NCI-H2171 treated with DMSO at 0.1 percent for 48 hours (cell line): ENCODE data around the gene DENND2A.
"Not testable (repeated sequence)": the region's sequence is repeated elsewhere in the genome, so short reads cannot be mapped to it uniquely, and the experiment has no call there.

ENCODE experiments used
- DNase-seq: peaks from one replicate; lab custom pipeline; 2025; lab: John Stamatoyannopoulos, UW

DENND2A gene

DNA sequence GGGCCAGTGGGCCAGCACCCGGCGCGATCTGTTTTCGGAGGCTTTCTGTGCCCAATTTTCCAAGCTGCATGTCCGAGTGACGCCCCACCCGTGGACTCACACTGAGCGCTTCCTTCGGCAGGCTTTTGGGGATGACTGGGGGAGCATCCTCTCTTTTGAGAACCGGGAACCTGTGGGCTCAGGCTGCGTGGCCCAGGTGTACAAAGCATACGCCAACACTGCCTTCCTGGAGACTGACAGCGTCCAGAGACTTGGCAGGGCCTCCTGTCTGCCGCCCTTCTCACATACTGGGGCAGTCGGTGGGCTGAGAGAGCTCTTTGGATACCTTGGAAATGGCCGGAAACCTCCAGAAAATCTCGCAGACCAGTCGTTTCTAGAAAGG, 33.2 kb upstream of the DENND2A start:
- no peak for DNase-seq

DNA sequence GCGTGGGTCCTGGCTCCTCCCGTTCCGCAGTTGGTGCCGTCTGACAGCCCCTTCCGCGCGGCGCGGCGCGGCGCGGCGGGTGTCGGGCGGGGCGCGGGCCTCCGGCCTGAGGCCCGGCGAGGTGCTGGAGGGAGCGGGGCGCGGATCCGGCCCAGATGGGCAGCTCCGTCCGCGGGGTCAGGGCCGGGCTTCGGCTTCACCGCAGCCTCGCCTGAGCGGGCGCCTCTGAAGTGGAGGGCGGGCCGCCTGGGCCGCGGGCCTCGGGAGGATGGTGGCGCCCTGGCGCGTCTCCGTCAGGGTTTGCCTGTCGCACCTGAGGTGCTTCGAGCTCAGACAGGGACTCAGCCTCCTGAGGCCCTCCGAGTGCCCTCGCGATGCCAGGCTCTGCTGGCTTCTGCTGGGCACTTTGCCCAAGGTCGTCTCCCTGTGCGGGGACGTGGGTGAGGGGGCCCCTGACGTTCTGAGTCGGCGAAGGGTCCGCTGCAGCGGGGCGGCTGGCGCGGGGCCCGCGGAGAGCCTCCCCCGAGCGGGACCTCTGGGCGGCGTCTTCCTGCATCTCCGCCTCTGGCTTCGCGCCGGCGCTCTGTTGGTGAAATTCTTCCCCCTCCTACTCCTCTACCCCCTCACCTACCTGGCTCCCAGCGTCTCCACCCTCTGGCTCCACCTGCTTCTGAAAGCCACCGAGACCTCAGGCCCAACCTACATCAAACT, 32.6 kb upstream of the DENND2A start:
- peak; percentile 70 for DNase-seq

DNA sequence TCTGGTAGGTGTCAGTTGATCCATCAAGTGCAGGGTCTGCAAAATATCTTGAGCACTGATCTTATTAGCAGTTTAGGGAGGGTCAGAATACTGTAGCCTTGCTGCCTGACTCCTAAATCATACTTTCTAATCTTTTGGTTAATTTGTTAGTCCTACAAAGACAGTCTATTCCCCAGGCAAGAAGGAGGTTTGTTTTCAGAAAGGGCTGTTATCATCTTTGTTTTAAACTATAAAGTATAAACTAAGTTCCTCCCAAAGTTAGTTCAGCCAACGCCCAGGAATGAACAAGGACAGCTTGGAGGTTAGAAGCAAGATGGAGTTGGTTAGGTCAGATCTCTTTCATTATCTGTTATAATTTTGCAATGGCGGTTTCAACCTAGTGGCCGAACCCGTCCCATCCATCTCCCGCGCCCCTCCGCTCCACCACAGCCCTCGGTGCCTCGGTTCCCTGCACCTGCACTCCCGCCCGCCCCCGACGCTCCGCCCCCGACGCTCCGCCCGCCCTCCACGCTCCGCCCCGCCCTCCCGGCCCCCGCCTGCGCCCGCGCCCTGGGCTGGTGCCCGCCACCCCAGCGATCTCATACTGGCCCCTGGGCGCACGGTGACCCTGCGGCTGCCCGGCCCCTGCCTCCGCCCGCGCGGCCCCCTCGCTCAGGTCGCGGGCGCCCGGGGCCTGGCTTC, 31.9 kb upstream of the DENND2A start, which contains the start of gene ADCK2:
Gene ADCK2, plus strand, starts transcription at position 564 of the 681 bp plus-strand sequence. CDS start 386 bp downstream, outside the sequence.
- peak; percentile 59 for DNase-seq

DNA sequence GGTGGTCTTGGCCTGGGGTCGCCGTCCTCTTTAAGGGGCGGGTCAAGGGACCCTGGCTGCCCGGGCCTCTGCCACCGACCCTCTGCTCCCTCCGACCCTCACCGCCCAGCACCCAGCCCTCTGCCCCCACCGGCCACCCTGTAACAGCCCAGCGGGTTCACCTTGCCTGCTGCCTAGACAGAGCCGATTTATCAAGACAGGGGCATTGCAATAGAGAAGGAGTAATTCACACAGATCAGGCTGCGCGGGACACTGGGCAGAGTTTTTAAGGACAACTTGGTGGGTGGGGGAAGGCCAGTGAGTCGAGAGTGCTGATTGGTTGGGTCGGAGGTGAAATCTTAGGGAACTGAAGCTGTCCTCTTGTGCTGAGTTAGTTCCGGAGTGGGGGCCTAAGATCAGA, 31.4 kb upstream of the DENND2A start:
- DNase-seq = no peak

DNA sequence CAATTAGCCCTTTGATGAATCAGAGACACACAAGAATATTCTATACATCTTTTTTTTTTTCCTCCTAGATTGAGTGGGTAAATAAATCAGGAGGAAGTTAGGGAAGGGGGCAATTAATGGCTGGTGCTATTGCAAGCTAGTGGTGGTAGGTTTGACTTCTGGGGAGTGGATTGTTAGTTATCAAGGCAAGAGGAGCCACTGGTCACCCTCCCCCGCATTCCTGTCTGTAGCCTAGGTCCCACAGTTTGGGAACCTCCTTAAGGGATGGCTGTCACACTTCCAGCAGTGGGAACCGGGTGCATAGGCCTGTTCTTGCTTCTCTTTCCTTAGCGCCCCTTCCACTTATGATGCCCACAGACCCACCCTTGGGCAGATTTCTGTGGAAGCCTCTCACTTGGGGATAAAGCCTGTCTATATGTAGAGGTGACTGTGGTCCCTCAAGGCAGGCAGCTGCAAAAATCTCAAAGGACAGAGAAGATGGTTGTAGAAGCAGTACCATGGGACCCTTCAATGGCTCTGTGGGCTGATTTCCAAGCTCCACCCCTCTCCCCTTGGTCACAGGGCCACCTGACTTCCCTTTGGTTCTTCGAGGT, 29.8 kb upstream of the DENND2A start:
- DNase-seq = no peak

DNA sequence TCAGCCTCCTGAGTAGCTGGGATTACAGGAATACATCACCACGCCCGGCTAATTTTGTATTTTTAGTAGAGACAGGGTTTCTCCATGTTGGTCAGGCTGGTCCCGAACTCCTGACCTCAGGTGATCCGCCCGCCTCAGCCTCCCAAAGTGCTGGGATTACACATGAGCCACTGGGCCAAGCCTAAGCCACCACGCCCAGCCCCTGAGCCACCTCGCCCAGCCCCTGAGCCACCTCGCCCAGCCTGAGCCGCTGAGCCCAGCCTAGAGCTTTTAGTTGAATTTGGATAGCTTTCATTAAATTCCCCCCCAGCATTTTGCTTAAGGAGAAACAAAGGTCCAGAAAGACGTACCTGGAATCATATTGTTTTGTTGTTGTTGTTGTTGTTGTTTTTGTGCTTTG, 29.2 kb upstream of the DENND2A start:
- DNase-seq = not testable (repeated sequence)

DNA sequence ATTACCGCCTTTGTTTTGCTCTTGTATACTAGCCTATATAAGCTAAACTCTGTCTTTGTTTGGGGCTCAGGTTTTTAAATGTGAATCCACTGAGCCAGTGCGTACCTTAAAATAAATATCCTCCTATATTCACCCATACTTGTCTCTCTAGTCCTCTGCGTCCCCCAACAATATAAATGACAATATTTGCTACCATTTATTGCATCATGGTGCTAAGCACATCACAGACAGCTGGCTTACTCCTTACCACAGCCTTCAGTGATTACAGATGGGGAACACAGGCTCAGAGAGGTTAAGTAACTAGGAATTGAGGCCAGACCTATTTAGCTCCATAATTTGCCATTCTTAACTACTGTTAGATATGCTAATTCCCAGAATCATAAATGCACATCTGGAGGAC, 28.7 kb upstream of the DENND2A start:
- DNase-seq = no peak

DNA sequence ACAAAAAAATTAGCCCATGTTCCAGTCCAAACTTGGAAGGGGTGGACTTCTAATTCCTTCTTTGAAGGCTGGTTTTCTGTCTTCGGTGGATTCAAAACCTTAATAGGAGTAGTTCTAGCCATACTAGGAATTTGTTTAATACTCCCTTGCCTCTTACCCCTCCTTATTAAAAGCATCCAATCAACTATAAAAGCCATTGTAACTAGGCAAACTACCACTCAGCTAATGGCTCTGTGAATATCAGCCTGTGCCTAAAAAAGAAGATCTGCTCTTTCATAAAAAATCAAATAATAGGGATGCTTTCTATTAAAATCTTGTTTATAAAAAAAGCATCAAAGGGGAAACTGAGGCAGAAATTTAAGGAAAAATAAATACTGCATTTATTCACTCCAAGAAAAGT, 28.0 kb upstream of the DENND2A start:
- no peak for DNase-seq

DNA sequence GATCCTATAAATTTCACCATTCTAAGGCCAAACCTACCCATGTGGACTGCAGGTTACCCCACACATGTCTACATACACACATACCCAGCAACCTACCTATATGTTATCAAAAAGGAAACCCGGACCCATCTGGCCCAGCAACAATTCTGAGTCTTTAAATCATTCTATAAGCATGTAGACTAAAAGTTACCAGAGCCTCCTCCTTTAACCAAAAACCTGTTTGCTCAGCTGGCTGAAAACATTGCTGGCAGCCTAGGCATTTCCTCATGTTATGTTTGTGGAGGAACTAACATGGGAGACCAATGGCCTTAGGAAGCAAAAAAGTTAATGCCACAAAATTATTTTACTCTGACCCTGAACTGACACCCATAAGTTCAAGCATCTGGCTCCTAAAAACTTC, 26.9 kb upstream of the DENND2A start:
- no peak for DNase-seq

DNA sequence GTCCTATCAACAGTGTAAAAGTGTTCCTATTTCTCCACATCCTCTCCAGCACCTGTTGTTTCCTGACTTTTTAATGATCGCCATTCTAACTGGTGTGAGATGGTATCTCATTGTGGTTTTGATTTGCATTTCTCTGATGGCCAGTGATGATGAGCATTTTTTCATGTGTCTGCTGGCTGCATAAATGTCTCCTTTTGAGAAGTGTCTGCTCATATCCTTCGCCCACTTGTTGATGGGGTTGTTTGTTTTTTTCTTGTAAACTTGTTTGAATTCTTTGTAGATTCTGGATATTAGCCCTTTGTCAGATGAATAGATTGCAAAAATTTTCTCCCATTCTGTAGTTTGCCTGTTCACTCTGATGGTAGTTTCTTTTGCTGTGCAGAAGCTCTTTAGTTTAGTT, 22.3 kb upstream of the DENND2A start:
- DNase-seq = not testable (repeated sequence)

DNA sequence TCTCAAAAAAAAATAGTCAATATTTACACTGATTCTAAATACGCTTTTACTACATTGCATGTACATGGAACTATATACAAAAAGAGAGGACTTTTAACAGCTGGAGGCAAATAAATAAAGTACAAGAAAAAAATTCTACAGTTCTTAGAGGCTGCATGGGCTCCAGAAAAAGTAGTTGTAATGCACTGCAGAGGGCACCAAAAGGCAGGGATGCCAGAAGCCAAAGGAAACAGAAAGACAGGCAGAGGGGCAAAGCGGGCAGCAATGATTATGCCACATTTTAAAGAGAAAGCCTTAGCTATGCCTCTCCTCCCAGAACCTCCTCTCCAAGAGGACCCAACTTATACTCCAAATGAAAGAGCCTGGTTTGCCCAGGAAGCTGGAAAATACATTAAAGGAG, 20.5 kb upstream of the DENND2A start:
- peak; percentile 38 for DNase-seq

DNA sequence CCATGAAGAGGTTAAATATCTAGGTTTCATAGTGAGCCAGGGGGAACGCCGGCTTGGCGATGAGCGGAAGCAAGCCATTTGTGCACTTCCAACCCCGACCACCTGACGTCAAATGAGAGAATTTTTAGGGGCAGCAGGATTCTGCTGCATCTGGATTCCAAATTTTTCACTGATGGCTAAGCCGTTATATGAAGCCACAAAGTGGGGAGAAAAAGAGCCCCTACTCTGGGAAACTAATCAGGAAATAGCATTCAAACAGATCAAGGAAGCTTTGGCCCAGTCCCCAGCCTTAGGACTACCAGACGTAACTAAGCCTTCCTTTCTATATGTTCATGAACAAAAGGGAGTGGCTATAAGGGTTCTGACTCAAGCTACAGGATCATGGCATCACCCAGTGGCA, 19.2 kb upstream of the DENND2A start:
- DNase-seq = peak; percentile 27

DNA sequence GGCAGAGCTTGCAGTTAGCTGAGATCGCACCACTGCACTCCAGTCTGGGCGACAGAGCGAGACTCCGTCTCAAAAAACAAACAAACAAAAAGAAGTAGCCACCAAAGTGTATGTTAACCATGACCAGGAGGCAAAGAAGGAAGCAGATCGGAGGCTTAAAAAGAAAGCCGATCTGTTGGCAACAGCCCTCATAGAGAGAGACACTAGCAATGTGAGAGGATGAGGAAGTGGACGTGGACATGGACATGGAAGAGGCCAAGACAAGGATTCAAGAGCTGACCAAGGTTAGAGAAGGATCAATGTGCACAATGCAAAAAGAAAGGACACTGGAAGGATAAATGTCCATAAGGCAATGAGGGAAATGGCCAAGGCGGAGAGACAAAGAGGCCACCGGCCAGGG, 17.3 kb upstream of the DENND2A start:
- no peak for DNase-seq

DNA sequence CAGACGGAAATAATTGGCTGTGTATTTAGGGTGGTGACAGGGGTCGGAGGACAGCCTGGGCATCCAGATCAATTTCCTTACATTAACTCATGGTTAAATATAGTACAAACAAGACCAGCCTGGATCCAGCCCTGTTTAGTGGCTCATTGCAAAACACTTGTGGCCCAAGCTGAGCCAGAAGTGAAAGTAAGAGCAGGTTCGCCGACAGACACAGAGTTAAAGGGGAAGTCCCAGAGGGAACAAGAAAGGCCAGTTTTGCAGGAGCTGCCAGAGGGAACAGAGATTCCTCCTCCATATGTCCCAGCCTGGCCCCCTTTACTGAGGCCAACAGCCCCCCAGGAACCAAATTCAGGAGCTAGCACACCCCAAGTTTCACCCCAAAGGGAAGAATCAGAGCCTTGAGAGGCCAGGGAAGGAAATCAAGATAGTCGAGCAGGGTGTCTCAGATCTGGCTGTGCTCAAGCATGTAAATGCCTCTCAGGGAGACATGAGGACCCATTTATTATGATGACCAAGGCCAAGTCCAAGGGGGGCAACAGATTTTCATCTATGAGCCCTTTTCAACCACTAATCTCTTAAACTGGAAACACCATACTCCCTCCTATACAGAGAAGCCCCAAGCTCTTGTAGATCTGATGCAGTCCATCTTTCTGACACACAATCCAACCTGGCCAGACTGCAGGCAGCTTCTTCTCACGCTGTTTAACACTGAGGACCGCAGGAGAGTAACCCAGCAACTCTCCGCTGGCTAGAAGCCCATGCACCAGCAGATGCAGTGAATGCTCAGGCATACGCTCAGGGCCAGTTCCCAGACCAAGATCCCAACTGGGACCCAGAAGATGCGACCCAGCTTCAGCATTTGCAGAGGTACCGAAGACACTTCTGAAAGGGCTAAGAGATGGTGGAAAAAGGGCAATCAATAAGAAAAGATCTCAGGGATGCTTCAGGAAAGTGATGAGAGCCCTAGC, 16.2 kb upstream of the DENND2A start:
- DNase-seq = no peak

DNA sequence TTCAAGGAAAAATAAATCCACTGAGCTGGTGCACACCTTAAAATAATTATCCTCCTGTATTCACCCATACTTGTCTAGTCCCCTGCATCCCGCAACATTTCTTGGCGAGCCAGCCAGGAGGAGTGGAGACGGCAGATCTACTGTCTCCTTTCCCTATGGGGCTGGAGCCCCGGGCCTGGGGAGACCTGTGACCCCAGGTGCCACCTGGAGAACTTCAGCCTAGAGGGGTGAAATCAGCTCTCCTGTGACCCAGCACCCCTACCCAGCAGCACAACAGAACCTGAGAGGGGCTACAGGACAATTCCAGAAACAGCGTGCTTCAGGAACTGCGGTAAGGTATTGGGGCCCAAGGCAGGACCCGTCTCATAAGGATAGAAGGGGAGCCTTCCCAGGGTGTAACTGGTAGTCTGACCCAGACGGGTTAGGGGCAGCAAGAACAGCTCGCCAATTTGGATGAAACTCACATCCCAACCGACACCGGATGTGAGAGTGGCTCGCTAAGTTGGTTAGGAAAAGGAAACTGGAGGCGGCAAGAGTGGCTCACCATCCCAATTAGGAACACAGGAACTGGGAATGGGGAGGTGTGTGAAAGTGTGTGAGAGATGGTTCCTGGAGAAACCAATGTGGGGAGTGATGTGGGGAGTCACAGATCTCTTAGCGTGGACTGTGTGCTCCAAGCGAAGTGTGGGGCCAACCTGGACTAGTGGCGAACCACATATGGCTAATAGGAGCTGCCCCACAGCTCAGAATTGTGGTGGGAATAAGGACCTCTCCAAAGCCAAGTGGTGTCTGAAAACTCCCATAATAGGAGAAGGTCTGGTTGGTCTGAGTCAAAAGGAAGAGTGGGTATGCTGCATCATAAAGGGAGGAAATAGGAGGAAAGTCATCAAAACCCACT, 15.1 kb upstream of the DENND2A start:
- no peak for DNase-seq

DNA sequence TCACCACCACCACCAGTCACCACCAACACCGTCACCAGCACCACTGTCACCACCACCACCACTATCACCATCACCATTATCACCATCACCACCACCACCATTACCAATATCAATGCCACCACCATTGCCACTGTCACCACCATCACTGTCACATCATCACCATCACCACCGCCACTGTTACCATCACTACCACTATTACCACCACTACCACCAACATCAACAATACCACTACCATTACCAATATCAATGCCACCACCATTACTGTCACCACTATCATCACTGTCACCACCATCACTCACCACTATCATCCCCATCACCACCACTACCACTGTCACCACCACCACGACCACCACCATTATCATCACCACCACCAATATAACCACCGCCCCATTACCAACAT, 14.0 kb upstream of the DENND2A start:
- no peak for DNase-seq

DNA sequence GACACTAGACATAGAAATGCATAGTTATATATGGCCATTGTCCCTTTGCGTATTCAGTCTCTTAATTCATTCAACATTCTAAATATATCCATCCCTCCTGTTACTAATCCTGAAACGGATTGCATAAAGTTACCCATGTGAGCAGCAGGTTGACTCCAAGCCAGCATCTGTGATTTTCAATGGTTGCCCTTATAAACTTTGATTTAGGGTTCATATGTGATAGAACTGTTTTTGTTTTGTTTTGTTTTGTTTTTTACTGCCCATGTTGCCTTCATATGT, 13.4 kb upstream of the DENND2A start:
- no peak for DNase-seq

DNA sequence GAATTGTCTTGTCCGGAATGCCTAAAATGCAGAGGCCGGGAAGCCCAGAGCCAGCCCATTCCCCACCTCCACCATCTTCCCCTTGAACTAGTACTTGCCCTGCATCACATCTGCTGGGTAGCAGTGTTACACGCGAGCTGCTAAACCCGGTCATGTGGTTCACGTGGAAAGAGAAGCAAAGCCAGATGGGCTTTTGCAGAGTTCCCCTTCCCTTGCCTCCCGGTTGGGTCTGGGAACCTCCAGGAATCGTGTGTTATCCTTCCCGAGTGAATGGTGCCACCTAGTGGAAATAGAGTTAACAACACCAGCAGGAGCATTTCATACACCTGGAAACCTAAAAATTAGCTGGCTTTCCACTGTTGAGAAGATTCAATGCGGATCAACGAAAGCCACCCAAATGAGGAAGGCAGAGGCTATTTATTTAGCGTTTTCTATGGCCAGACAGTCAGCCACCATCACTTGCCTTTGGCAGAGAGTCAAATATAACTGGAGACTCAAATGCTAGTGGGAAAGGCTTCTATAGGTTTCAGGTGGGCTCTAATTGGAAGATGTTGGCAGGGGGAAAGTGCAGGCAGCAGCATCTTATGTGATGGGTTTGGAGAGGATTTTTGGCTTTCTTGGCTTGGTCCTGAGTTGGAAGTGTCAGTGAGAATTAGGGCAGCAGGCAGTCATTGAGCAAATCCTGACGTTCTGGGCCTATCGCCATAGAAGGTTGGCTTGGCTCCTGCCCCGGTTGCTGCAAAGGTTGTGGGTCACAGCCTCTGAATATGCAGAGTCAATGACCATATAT, 12.9 kb upstream of the DENND2A start:
- DNase-seq = peak; percentile 95

DNA sequence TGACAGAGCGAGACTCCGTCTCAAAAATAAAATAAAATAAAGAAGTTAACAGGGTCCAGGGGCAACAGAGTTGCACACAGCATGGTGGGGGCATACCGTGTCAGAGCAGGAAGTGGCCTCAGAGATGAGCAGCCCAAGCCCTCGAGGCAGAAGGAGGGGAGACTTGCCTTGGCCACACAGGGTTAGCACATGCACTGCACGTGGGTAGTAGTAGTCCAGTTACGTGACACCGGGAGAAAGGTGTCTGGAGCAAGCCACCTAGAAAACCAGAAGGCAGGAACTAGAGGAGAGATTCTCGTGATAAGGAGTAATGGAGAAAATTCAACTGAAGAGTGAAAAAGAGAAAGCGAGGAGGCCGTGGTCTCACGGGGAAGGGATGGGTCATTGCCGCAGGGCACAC, 9.8 kb upstream of the DENND2A start:
- no peak for DNase-seq

DNA sequence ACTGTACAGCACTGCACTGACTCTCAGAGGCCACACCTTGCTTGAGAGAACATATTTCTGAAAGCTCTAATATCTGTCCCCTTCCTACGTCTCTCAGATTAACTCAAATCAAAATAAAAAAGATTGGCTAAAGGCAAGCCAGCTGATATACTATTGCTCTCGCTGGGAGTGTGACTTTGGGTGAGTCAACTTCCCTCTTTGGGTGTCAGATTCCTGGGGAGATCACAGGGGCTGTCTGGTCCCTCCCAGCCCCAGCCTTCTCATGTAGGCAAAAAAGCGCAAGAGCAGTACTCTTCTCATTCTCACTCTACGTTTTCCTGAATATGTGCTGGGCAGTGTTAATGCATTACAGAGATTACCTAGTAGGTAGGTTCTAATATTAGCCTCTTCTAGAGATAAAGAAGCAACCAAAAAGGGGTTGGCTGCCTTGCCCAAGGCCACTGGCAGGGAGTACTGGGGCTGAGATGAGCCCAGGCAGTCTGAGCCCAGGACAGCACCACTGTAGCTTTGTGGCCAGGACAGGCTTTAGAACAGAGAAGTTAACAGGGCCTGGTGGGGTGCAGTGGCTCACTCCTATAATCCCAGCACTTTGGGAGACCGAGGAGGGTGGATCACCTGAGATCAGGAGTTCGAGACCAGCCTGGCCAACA, 9.1 kb upstream of the DENND2A start:
- no peak for DNase-seq
